Measurements from ENCODE around the gene LIPG.

LIPG gene

DNA sequence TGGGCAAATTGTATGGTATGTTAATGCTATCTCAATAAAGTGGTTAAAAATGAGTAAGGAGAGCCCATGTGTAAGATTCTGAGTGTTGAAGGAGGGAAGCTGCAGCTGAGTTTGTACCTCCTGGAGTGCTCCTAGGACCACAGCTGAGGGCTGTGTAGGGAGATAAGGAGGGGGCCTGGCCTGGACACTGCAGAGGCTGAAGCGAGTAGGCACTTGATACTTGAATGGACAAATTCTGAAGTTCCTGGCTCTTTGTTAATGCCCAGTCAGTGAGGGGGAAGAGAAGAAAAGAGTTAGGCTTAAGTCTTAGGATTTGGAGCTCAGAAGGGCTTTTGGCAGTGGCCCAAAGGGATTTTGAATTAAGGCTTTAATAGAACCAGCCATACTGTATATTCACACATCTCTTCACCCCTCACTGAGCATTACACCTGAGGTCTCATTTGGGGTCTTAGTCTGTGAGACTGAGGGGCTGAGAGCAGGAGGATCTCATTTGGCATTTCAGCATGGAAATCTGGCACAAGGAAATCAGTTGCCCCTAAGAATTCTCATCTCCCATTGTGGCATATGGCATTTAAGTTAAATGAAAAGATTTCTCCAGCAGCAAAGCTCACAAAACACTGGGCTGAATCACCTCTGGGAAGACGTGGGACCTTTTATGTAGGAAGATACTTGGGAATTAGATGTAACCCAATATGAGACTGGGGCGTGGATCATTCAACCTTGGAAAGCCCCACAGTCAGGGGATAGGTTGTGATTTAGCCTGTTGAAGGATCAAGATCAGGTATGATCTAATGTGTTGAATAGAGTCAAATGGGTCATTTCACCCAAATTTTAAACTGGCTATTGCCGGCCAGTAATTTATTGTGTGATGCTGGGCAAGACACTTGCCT, 46.8 kb downstream of the LIPG start:
- POLR2A ChIA-PET = interaction anchor here (1.1 kb wide), 1 partner anchor 11 kb away, joined by 3 read pairs; no protein-coding TSS in a partner anchor
- CTCF ChIA-PET = interaction anchor here (0.9 to 1.6 kb wide), 3 partner anchors 10 to 250 kb away, joined by 3 to 6 read pairs (median 6); no protein-coding TSS in a partner anchor
- no peaks in the 10 kb centered on the region for H3K9me3 ChIP-seq (ENCODE audit: control insufficient read depth, insufficient read depth, low read depth, low read length)
- H3K27ac ChIP-seq (ENCODE audit: extremely low read depth, low read depth, low read length) = no peak overlapping the region
- no peak overlapping the region for H3K4me3 ChIP-seq (ENCODE audit: low read depth, low read length)
- no peaks in the 10 kb centered on the region for H3K36me3 ChIP-seq (ENCODE audit: control insufficient read depth in 2 of 2, insufficient read depth in 1 of 2, low read length in 2 of 2)
- H3K4me1 ChIP-seq (ENCODE audit: control insufficient read depth, insufficient read depth, low read length) = peaks cover 12% of the 10 kb centered on the region
- peak; percentile 96 for TF ChIP-seq GLIS1 (tag by site-specific recombination; IDR thresholded peaks at IDR 0.05)
- no peak for TF ChIP-seq ZNF10 (tag by site-specific recombination; IDR thresholded peaks at IDR 0.05)
- TF ChIP-seq MEIS1 (CRISPR knock-in tag; IDR thresholded peaks at IDR 0.05; ENCODE audit: borderline replicate concordance) = no peak
- TF ChIP-seq, protein P1, sequence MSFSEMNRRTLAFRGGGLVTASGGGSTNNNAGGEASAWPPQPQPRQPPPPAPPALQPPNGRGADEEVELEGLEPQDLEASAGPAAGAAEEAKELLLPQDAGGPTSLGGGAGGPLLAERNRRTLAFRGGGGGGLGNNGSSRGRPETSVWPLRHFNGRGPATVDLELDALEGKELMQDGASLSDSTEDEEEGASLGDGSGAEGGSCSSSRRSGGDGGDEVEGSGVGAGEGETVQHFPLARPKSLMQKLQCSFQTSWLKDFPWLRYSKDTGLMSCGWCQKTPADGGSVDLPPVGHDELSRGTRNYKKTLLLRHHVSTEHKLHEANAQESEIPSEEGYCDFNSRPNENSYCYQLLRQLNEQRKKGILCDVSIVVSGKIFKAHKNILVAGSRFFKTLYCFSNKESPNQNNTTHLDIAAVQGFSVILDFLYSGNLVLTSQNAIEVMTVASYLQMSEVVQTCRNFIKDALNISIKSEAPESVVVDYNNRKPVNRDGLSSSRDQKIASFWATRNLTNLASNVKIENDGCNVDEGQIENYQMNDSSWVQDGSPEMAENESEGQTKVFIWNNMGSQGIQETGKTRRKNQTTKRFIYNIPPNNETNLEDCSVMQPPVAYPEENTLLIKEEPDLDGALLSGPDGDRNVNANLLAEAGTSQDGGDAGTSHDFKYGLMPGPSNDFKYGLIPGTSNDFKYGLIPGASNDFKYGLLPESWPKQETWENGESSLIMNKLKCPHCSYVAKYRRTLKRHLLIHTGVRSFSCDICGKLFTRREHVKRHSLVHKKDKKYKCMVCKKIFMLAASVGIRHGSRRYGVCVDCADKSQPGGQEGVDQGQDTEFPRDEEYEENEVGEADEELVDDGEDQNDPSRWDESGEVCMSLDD (tag by site-specific recombination; IDR thresholded peaks at IDR 0.05) = no peak
- TF ChIP-seq WT1 (tag by site-specific recombination; IDR thresholded peaks at IDR 0.05) = no peak
- TF ChIP-seq, protein P2, sequence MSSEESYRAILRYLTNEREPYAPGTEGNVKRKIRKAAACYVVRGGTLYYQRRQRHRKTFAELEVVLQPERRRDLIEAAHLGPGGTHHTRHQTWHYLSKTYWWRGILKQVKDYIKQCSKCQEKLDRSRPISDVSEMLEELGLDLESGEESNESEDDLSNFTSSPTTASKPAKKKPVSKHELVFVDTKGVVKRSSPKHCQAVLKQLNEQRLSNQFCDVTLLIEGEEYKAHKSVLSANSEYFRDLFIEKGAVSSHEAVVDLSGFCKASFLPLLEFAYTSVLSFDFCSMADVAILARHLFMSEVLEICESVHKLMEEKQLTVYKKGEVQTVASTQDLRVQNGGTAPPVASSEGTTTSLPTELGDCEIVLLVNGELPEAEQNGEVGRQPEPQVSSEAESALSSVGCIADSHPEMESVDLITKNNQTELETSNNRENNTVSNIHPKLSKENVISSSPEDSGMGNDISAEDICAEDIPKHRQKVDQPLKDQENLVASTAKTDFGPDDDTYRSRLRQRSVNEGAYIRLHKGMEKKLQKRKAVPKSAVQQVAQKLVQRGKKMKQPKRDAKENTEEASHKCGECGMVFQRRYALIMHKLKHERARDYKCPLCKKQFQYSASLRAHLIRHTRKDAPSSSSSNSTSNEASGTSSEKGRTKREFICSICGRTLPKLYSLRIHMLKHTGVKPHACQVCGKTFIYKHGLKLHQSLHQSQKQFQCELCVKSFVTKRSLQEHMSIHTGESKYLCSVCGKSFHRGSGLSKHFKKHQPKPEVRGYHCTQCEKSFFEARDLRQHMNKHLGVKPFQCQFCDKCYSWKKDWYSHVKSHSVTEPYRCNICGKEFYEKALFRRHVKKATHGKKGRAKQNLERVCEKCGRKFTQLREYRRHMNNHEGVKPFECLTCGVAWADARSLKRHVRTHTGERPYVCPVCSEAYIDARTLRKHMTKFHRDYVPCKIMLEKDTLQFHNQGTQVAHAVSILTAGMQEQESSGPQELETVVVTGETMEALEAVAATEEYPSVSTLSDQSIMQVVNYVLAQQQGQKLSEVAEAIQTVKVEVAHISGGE (tag by site-specific recombination; conservative IDR thresholded peaks at IDR 0.05; ENCODE audit: low read depth) = no peak
- no peak for TF ChIP-seq ZNF571 (tag by site-specific recombination; IDR thresholded peaks at IDR 0.05)
- TF ChIP-seq ZFHX2 (tag by site-specific recombination; conservative IDR thresholded peaks at IDR 0.05) = peak; percentile 40; the same call in 1 of the 2 replicates
- TF ChIP-seq, protein P3, sequence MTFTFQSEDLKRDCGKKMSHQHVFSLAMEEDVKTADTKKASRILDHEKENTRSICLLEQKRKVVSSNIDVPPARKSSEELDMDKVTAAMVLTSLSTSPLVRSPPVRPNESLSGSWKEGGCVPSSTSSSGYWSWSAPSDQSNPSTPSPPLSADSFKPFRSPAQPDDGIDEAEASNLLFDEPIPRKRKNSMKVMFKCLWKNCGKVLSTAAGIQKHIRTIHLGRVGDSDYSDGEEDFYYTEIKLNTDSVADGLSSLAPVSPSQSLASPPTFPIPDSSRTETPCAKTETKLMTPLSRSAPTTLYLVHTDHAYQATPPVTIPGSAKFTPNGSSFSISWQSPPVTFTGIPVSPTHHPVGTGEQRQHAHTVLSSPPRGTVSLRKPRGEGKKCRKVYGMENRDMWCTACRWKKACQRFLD (tag by site-specific recombination; IDR thresholded peaks at IDR 0.05) = no peak
- TF ChIP-seq, protein P4, sequence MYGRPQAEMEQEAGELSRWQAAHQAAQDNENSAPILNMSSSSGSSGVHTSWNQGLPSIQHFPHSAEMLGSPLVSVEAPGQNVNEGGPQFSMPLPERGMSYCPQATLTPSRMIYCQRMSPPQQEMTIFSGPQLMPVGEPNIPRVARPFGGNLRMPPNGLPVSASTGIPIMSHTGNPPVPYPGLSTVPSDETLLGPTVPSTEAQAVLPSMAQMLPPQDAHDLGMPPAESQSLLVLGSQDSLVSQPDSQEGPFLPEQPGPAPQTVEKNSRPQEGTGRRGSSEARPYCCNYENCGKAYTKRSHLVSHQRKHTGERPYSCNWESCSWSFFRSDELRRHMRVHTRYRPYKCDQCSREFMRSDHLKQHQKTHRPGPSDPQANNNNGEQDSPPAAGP (tag by site-specific recombination; IDR thresholded peaks at IDR 0.05) = no peak
- no peak for TF ChIP-seq ZNF302 (tag by site-specific recombination; IDR thresholded peaks at IDR 0.05; ENCODE audit: low read depth)
- TF ChIP-seq SP7 (tag by site-specific recombination; IDR thresholded peaks at IDR 0.05) = peak; percentile 64
- no peak for TF ChIP-seq SP2 (tag by site-specific recombination; IDR thresholded peaks at IDR 0.05)
- no peak for TF ChIP-seq ZNF623 (tag by site-specific recombination; IDR thresholded peaks at IDR 0.05)
- no peak for TF ChIP-seq OSR2 (tag by site-specific recombination; IDR thresholded peaks at IDR 0.05)
- peak; percentile 21; the same call in 1 of the 2 replicates for TF ChIP-seq EGR2 (tag by site-specific recombination; IDR thresholded peaks at IDR 0.05; ENCODE audit: low read depth)
- TF ChIP-seq, protein P5, sequence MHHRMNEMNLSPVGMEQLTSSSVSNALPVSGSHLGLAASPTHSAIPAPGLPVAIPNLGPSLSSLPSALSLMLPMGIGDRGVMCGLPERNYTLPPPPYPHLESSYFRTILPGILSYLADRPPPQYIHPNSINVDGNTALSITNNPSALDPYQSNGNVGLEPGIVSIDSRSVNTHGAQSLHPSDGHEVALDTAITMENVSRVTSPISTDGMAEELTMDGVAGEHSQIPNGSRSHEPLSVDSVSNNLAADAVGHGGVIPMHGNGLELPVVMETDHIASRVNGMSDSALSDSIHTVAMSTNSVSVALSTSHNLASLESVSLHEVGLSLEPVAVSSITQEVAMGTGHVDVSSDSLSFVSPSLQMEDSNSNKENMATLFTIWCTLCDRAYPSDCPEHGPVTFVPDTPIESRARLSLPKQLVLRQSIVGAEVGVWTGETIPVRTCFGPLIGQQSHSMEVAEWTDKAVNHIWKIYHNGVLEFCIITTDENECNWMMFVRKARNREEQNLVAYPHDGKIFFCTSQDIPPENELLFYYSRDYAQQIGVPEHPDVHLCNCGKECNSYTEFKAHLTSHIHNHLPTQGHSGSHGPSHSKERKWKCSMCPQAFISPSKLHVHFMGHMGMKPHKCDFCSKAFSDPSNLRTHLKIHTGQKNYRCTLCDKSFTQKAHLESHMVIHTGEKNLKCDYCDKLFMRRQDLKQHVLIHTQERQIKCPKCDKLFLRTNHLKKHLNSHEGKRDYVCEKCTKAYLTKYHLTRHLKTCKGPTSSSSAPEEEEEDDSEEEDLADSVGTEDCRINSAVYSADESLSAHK (tag by site-specific recombination; IDR thresholded peaks at IDR 0.05) = no peak
- TF ChIP-seq REPIN1 (tag by site-specific recombination; IDR thresholded peaks at IDR 0.05; ENCODE audit: low read depth) = no peak
- no peak for TF ChIP-seq IKZF3 (tag by site-specific recombination; IDR thresholded peaks at IDR 0.05)
- TF ChIP-seq, protein P6, sequence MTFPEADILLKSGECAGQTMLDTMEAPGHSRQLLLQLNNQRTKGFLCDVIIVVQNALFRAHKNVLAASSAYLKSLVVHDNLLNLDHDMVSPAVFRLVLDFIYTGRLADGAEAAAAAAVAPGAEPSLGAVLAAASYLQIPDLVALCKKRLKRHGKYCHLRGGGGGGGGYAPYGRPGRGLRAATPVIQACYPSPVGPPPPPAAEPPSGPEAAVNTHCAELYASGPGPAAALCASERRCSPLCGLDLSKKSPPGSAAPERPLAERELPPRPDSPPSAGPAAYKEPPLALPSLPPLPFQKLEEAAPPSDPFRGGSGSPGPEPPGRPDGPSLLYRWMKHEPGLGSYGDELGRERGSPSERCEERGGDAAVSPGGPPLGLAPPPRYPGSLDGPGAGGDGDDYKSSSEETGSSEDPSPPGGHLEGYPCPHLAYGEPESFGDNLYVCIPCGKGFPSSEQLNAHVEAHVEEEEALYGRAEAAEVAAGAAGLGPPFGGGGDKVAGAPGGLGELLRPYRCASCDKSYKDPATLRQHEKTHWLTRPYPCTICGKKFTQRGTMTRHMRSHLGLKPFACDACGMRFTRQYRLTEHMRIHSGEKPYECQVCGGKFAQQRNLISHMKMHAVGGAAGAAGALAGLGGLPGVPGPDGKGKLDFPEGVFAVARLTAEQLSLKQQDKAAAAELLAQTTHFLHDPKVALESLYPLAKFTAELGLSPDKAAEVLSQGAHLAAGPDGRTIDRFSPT (tag by site-specific recombination; IDR thresholded peaks at IDR 0.05) = no peak
- no peak for TF ChIP-seq KLF7 (tag by site-specific recombination; IDR thresholded peaks at IDR 0.05; ENCODE audit: borderline replicate concordance)
- no peak for TF ChIP-seq ZNF610 (tag by site-specific recombination; IDR thresholded peaks at IDR 0.05; ENCODE audit: borderline replicate concordance)
- TF ChIP-seq, protein P7, sequence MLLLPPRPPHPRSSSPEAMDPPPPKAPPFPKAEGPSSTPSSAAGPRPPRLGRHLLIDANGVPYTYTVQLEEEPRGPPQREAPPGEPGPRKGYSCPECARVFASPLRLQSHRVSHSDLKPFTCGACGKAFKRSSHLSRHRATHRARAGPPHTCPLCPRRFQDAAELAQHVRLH (tag by site-specific recombination; IDR thresholded peaks at IDR 0.05) = no peak
